WTC11 (cell line): ENCODE data around the gene SP3. TPM values are rescaled to one million over a fixed set of nuclear protein-coding genes. Genes with fewer than 3 reads are reported as not detected.
A peak's percentile ranks its signal among the peaks of the same experiment; 100 is the strongest.

Experiments used
- ELF4 ChIP-seq: sonication (generic); formaldehyde crosslinking; IDR thresholded peaks from 2 replicates; pipeline ENCODE4 v1.8.1; 2022; ENCODE audit warnings: low read depth, mild to moderate bottlenecking, moderate library complexity, missing genetic modification reagents
- ESRRA ChIP-seq: sonication (generic); formaldehyde crosslinking; IDR thresholded peaks from 2 replicates; pipeline ENCODE4 v1.8.1; 2022; ENCODE audit warnings: mild to moderate bottlenecking, missing genetic modification reagents, borderline replicate concordance
- ETV6 ChIP-seq: sonication (generic); formaldehyde crosslinking; IDR thresholded peaks from 2 replicates; pipeline ENCODE4 v1.8.1; 2022; ENCODE audit warnings: mild to moderate bottlenecking, missing genetic modification reagents
- FOXP1 ChIP-seq: sonication (generic); formaldehyde crosslinking; IDR thresholded peaks from 2 replicates; pipeline ENCODE4 v1.8.0; 2022; ENCODE audit warnings: missing genetic modification reagents, mild to moderate bottlenecking, moderate library complexity, borderline replicate concordance
- GABPB1 ChIP-seq: sonication (generic); formaldehyde crosslinking; IDR thresholded peaks from 2 replicates; pipeline ENCODE4 v1.8.1; 2023; ENCODE audit warnings: mild to moderate bottlenecking, missing genetic modification reagents
- NFATC4 ChIP-seq: fragments of 250-450 bp; sonication (Bioruptor Pico); IDR thresholded peaks from 2 replicates; pipeline ENCODE4 v1.9.0; 2021; ENCODE audit warnings: mild to moderate bottlenecking
- NFYB ChIP-seq: sonication (generic); formaldehyde crosslinking; conservative IDR thresholded peaks from 2 replicates; pipeline ENCODE4 v1.8.0; 2022; ENCODE audit warnings: low read depth, missing genetic modification reagents
- OVOL2 ChIP-seq: fragments of 250-450 bp; sonication (Bioruptor Pico); IDR thresholded peaks from 2 replicates; pipeline ENCODE4 v1.9.0; 2021; ENCODE audit warnings: mild to moderate bottlenecking, borderline replicate concordance
- PRRX2 ChIP-seq: fragments of 250-450 bp; sonication (Bioruptor Pico); IDR thresholded peaks from 2 replicates; pipeline ENCODE4 v1.8.0; 2021; ENCODE audit warnings: mild to moderate bottlenecking
- RORB ChIP-seq: fragments of 250-450 bp; sonication (Bioruptor Pico); IDR thresholded peaks from 2 replicates; pipeline ENCODE4 v1.9.0; 2021; ENCODE audit warnings: mild to moderate bottlenecking
- SP1 ChIP-seq: sonication (generic); formaldehyde crosslinking; conservative IDR thresholded peaks from 2 replicates; pipeline ENCODE4 v1.8.1; 2022; ENCODE audit warnings: missing genetic modification reagents
- STAT6 ChIP-seq: sonication (generic); formaldehyde crosslinking; conservative IDR thresholded peaks from 2 replicates; pipeline ENCODE4 v1.8.1; 2023; ENCODE audit warnings: mild to moderate bottlenecking, low read depth, missing genetic modification reagents, moderate library complexity
- TCF7 ChIP-seq: sonication (generic); formaldehyde crosslinking; IDR thresholded peaks from 2 replicates; pipeline ENCODE4 v1.8.0; 2022; ENCODE audit warnings: mild to moderate bottlenecking, low read depth, missing genetic modification reagents, moderate library complexity
- TEAD1 ChIP-seq: sonication (generic); formaldehyde crosslinking; IDR thresholded peaks from 2 replicates; pipeline ENCODE4 v1.8.0; 2022; ENCODE audit warnings: mild to moderate bottlenecking, missing genetic modification reagents
- ZNF425 ChIP-seq: fragments of 250-450 bp; sonication (Bioruptor Pico); conservative IDR thresholded peaks from 2 replicates; pipeline ENCODE4 v1.9.0; 2021; ENCODE audit warnings: mild to moderate bottlenecking
- ZNF512 ChIP-seq: sonication (generic); formaldehyde crosslinking; IDR thresholded peaks from 2 replicates; pipeline ENCODE4 v1.8.1; 2022; ENCODE audit warnings: missing genetic modification reagents, borderline replicate concordance
- ZNF671 ChIP-seq: fragments of 250-450 bp; sonication (Bioruptor Pico); IDR thresholded peaks from 2 replicates; pipeline ENCODE4 v1.8.0; 2021; ENCODE audit warnings: mild to moderate bottlenecking
- total RNA-seq: library from RNA; stranded (reverse); gene quantifications from 3 replicates; pipeline ENCODE4 v1.2.3, GENCODE V29; 2021
- TF ChIP-seq, protein P1 (sequence below): fragments of 250-450 bp; sonication (Bioruptor Pico); IDR thresholded peaks from 2 replicates; pipeline ENCODE4 v2.1.2; 2022; ENCODE audit warnings: mild to moderate bottlenecking, moderate library complexity
- TF ChIP-seq, protein P2 (sequence below): fragments of 200-600 bp; IDR thresholded peaks from 2 replicates; pipeline ENCODE4 v1.8.0; 2022; ENCODE audit warnings: antibody characterized with exemption
- TF ChIP-seq, protein P3 (sequence below): sonication (generic); formaldehyde crosslinking; IDR thresholded peaks from 2 replicates; pipeline ENCODE4 v1.8.0; 2023; ENCODE audit warnings: missing genetic modification reagents, mild to moderate bottlenecking, borderline replicate concordance
- TF ChIP-seq, protein P4 (sequence below): sonication (generic); formaldehyde crosslinking; IDR thresholded peaks from 2 replicates; pipeline ENCODE4 v1.8.1; 2023; ENCODE audit warnings: mild to moderate bottlenecking, missing genetic modification reagents, moderate library complexity
- TF ChIP-seq, protein P5 (sequence below): sonication (generic); formaldehyde crosslinking; IDR thresholded peaks from 2 replicates; pipeline ENCODE4 v1.8.1; 2022; ENCODE audit warnings: low read depth, mild to moderate bottlenecking, moderate library complexity, missing genetic modification reagents, borderline replicate concordance

Gene SP3
- total RNA-seq, 1 experiment from 2014 or later: 88.5 TPM

- TF ChIP-seq STAT6 (no peak), RORB (no peak), ZNF512 (no peak), GABPB1 (CRISPR knock-in tag) (peak; percentile 52), FOXP1 (CRISPR knock-in tag) (peak; percentile 73; the same call in 1 of the 2 replicates), TEAD1 (CRISPR knock-in tag) (no peak; the same call in 1 of the 2 replicates), ETV6 (CRISPR knock-in tag) (peak; percentile 88), SP1 (CRISPR knock-in tag) (peak; percentile 69), NFATC4 (CRISPR knock-in tag) (no peak), OVOL2 (CRISPR knock-in tag) (no peak), ZNF425 (CRISPR knock-in tag) (no peak), PRRX2 (CRISPR knock-in tag) (no peak), ZNF671 (CRISPR knock-in tag) (no peak), ESRRA (peak; percentile 72; the same call in 1 of the 2 replicates), ELF4 (no peak), NFYB (CRISPR knock-in tag) (peak; percentile 89), TCF7 (no peak)
- TF ChIP-seq, protein P1, sequence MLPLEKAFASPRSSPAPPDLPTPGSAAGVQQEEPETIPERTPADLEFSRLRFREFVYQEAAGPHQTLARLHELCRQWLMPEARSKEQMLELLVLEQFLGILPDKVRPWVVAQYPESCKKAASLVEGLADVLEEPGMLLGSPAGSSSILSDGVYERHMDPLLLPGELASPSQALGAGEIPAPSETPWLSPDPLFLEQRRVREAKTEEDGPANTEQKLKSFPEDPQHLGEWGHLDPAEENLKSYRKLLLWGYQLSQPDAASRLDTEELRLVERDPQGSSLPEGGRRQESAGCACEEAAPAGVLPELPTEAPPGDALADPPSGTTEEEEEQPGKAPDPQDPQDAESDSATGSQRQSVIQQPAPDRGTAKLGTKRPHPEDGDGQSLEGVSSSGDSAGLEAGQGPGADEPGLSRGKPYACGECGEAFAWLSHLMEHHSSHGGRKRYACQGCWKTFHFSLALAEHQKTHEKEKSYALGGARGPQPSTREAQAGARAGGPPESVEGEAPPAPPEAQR (CRISPR knock-in tag): no peak
- TF ChIP-seq, protein P2, sequence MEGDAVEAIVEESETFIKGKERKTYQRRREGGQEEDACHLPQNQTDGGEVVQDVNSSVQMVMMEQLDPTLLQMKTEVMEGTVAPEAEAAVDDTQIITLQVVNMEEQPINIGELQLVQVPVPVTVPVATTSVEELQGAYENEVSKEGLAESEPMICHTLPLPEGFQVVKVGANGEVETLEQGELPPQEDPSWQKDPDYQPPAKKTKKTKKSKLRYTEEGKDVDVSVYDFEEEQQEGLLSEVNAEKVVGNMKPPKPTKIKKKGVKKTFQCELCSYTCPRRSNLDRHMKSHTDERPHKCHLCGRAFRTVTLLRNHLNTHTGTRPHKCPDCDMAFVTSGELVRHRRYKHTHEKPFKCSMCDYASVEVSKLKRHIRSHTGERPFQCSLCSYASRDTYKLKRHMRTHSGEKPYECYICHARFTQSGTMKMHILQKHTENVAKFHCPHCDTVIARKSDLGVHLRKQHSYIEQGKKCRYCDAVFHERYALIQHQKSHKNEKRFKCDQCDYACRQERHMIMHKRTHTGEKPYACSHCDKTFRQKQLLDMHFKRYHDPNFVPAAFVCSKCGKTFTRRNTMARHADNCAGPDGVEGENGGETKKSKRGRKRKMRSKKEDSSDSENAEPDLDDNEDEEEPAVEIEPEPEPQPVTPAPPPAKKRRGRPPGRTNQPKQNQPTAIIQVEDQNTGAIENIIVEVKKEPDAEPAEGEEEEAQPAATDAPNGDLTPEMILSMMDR: no peak
- TF ChIP-seq, protein P3, sequence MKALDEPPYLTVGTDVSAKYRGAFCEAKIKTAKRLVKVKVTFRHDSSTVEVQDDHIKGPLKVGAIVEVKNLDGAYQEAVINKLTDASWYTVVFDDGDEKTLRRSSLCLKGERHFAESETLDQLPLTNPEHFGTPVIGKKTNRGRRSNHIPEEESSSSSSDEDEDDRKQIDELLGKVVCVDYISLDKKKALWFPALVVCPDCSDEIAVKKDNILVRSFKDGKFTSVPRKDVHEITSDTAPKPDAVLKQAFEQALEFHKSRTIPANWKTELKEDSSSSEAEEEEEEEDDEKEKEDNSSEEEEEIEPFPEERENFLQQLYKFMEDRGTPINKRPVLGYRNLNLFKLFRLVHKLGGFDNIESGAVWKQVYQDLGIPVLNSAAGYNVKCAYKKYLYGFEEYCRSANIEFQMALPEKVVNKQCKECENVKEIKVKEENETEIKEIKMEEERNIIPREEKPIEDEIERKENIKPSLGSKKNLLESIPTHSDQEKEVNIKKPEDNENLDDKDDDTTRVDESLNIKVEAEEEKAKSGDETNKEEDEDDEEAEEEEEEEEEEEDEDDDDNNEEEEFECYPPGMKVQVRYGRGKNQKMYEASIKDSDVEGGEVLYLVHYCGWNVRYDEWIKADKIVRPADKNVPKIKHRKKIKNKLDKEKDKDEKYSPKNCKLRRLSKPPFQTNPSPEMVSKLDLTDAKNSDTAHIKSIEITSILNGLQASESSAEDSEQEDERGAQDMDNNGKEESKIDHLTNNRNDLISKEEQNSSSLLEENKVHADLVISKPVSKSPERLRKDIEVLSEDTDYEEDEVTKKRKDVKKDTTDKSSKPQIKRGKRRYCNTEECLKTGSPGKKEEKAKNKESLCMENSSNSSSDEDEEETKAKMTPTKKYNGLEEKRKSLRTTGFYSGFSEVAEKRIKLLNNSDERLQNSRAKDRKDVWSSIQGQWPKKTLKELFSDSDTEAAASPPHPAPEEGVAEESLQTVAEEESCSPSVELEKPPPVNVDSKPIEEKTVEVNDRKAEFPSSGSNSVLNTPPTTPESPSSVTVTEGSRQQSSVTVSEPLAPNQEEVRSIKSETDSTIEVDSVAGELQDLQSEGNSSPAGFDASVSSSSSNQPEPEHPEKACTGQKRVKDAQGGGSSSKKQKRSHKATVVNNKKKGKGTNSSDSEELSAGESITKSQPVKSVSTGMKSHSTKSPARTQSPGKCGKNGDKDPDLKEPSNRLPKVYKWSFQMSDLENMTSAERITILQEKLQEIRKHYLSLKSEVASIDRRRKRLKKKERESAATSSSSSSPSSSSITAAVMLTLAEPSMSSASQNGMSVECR: peak; percentile 73
- TF ChIP-seq, protein P4, sequence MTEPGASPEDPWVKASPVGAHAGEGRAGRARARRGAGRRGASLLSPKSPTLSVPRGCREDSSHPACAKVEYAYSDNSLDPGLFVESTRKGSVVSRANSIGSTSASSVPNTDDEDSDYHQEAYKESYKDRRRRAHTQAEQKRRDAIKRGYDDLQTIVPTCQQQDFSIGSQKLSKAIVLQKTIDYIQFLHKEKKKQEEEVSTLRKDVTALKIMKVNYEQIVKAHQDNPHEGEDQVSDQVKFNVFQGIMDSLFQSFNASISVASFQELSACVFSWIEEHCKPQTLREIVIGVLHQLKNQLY: no peak
- TF ChIP-seq, protein P5, sequence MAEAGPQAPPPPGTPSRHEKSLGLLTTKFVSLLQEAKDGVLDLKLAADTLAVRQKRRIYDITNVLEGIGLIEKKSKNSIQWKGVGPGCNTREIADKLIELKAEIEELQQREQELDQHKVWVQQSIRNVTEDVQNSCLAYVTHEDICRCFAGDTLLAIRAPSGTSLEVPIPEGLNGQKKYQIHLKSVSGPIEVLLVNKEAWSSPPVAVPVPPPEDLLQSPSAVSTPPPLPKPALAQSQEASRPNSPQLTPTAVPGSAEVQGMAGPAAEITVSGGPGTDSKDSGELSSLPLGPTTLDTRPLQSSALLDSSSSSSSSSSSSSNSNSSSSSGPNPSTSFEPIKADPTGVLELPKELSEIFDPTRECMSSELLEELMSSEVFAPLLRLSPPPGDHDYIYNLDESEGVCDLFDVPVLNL (CRISPR knock-in tag): no peak; the same call in 1 of the 2 replicates
Measured at GRCh38 chr2:173965372-173966025, at the start of gene SP3 (continued).
